CD14-positive monocyte (primary cell): ENCODE results near the gene PDIA5. TPM values are rescaled to one million over a fixed set of nuclear protein-coding genes. Genes with fewer than 3 reads are reported as not detected.

Experiments
- DNase-seq, 3 donors: peaks; one replicate each; pipeline ENCODE4 v3.0.0-alpha.2; 2011 to 2022
- H2AFZ ChIP-seq: 2 replicates; pipeline ENCODE4 v1.6.0; 2012; ENCODE audit warnings: mild to moderate bottlenecking, low read depth, low read length, inconsistent platforms; ENCODE audit not compliant: insufficient read depth, poor library complexity, severe bottlenecking
- H3K27ac ChIP-seq, 2 donors: 1 replicate in 1 of 2; 2 replicates in 1 of 2; pipeline ENCODE4 v1.5.1; 2012 to 2013; ENCODE audit warnings: low read length in 2 of 2, control low read depth in 1 of 2, inconsistent platforms in 1 of 2, low read depth in 1 of 2, mild to moderate bottlenecking in 1 of 2
- H3K27me3 ChIP-seq, 2 donors: one replicate each; pipeline versions ENCODE4 v1.6.0 to v1.6.1; 2011 to 2013; ENCODE audit warnings: low read length in 2 of 2; ENCODE audit not compliant: control insufficient read depth in 2 of 2, insufficient read depth in 2 of 2
- H3K36me3 ChIP-seq, 2 donors: replicated peaks in 1 of 2; 1 replicate in 1 of 2; 2 replicates in 1 of 2; pipeline versions ENCODE4 v1.5.1 to v1.6.1; 2012 to 2013; ENCODE audit warnings: low read length in 2 of 2, control low read depth in 1 of 2, inconsistent platforms in 1 of 2, mild to moderate bottlenecking in 1 of 2; ENCODE audit not compliant: insufficient read depth in 2 of 2, control insufficient read depth in 1 of 2
- H3K4me1 ChIP-seq, 2 donors: 1 replicate in 1 of 2; 2 replicates in 1 of 2; pipeline versions ENCODE4 v1.5.1 to v1.6.1; 2012 to 2013; ENCODE audit warnings: low read length in 2 of 2, control low read depth in 1 of 2, inconsistent platforms in 1 of 2, mild to moderate bottlenecking in 1 of 2, moderate library complexity in 1 of 2; ENCODE audit not compliant: insufficient read depth in 2 of 2, control insufficient read depth in 1 of 2
- H3K4me2 ChIP-seq: replicated peaks from 2 replicates; pipeline ENCODE3; 2012; ENCODE audit warnings: low read length, moderate library complexity, mild to moderate bottlenecking; ENCODE audit not compliant: poor library complexity, severe bottlenecking; ENCODE audit errors: extremely low read depth
- H3K4me3 ChIP-seq, 3 experiments: fragments of 200-600 bp in 1 of 3; sonication (generic) in 1 of 3; replicated peaks in 1 of 3; 1 replicate in 2 of 3; 2 replicates in 1 of 3; pipeline ENCODE4 v1.5.1; 2011 to 2013; ENCODE audit warnings: low read length in 3 of 3, mild to moderate bottlenecking in 3 of 3, control low read depth in 2 of 3, low read depth in 2 of 3, inconsistent platforms in 1 of 3, moderate library complexity in 1 of 3
- H3K79me2 ChIP-seq: 2 replicates; pipeline ENCODE4 v1.6.0; 2012; ENCODE audit warnings: mild to moderate bottlenecking, control low read depth, inconsistent platforms, low read length, moderate library complexity; ENCODE audit not compliant: insufficient read depth
- H3K9ac ChIP-seq: 2 replicates; pipeline ENCODE4 v1.6.0; 2017; ENCODE audit warnings: low read length, mild to moderate bottlenecking; ENCODE audit not compliant: insufficient read depth, poor library complexity, severe bottlenecking
- H3K9me3 ChIP-seq, 2 donors: replicated peaks in 1 of 2; 1 replicate in 1 of 2; 2 replicates in 1 of 2; pipeline versions ENCODE4 v1.5.1 to v1.6.1; 2012 to 2013; ENCODE audit warnings: low read length in 2 of 2, control low read depth in 1 of 2; ENCODE audit not compliant: control insufficient read depth in 1 of 2, insufficient read depth in 1 of 2
- H4K20me1 ChIP-seq: 2 replicates; pipeline ENCODE4 v1.6.0; 2012; ENCODE audit warnings: mild to moderate bottlenecking, low read length, control low read depth, moderate library complexity; ENCODE audit not compliant: insufficient read depth
- H3K27ac Mint-ChIP-seq, 7 donors: one replicate each; pipeline ENCODE4 v1.8.0; 2020; ENCODE audit warnings: mild to moderate bottlenecking in 7 of 7, mixed read lengths in 7 of 7, moderate library complexity in 6 of 7, inconsistent platforms in 2 of 7
- H3K27me3 Mint-ChIP-seq, 3 donors: one replicate each; pipeline ENCODE4 v1.8.0; 2021 to 2022; ENCODE audit warnings: low read depth in 3 of 3, mild to moderate bottlenecking in 3 of 3, mixed read lengths in 3 of 3, moderate library complexity in 3 of 3, inconsistent platforms in 1 of 3
- H3K36me3 Mint-ChIP-seq, 2 donors: one replicate each; pipeline ENCODE4 v1.8.0; 2020; ENCODE audit warnings: mixed read lengths in 2 of 2, inconsistent platforms in 1 of 2, mild to moderate bottlenecking in 1 of 2
- H3K4me1 Mint-ChIP-seq: one replicate; pipeline ENCODE4 v1.8.0; 2020; ENCODE audit warnings: mild to moderate bottlenecking, mixed read lengths
- H3K4me3 Mint-ChIP-seq, 2 donors: one replicate each; pipeline ENCODE4 v1.8.0; 2020; ENCODE audit warnings: mild to moderate bottlenecking in 2 of 2, mixed read lengths in 2 of 2, moderate library complexity in 1 of 2
- H3K9me3 Mint-ChIP-seq, 7 donors: one replicate each; pipeline ENCODE4 v1.8.0; 2020 to 2022; ENCODE audit warnings: mixed read lengths in 7 of 7, mild to moderate bottlenecking in 6 of 7, moderate library complexity in 6 of 7, inconsistent platforms in 2 of 7
- WGBS: methylation state at CpG from one replicate; pipeline ENCODE4 v1.1.5; 2013; ENCODE audit warnings: missing lambda C conversion rate; ENCODE audit not compliant: insufficient coverage; 5-methylcytosine and 5-hydroxymethylcytosine counted together
- intact Hi-C, 2 donors: fragments of 100-400 bp; cut with micrococcal nuclease; formaldehyde crosslinking; loops; one replicate each; pipeline versions ENCODE4 v1.15.0 to v1.15.1; 2023
- polyA plus RNA-seq, 3 donors: library from polyadenylated mRNA; depleted of rRNA in 1 of 3; unstranded in 2 of 3; stranded (reverse) in 1 of 3; fragments of 300-500 nt in 2 of 3; fragments of >200 nt in 1 of 3; fragmentation: Illumina TruSeq in 2 of 3; gene quantifications; 1 replicate in 2 of 3; 2 replicates in 1 of 3; pipeline ENCODE4 v1.2.3, GENCODE V29; 2012 to 2021
- TF ChIP-seq, protein P1 (sequence below): fragments of 200-600 bp; IDR thresholded peaks from one replicate; pipeline ENCODE4 v1.8.0; 2022; ENCODE audit warnings: antibody characterized with exemption, mild to moderate bottlenecking

PDIA5 gene
- polyA plus RNA-seq, 3 donors = 7.1 to 10.0 (median 9.2) TPM

DNA sequence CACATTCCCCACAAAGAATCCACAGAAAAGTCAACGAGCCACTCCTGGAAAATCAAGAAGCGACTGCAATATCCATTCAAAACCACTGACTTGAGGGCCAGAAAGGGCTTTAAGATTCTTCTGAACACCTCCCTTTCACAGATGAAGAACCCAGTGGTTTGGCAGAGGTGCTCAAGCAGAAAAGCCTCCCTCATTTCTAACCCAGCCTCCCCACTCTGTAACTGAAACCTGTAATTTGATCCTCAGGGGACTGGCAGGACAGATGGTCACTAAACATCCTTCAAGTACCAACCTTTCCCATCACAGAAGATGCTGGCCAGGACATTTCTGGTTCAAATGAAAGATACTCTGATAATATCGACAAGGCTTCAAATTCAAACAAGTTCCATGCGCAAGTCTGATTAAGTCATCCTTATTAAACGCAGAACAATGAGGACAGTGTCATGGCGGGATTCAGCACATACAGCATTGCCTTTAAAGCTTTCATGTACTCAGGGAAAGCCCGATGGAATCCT is 44.8 kb upstream of the PDIA5 start:
- no peak overlapping the region for H2AFZ ChIP-seq
- H3K9me3 ChIP-seq = peaks cover 0 to 16% of the 10 kb centered on the region in 2 donors
- no peak overlapping the region for H3K4me3 Mint-ChIP-seq
- H3K79me2 ChIP-seq = no peaks in the 10 kb centered on the region
- no peak for DNase-seq
- intact Hi-C loops = no loop called here
- H3K36me3 ChIP-seq = no peaks in the 10 kb centered on the region
- peaks cover 0 to 14% (median 10%) of the 10 kb centered on the region in 7 donors for H3K9me3 Mint-ChIP-seq
- no peak overlapping the region for H3K9ac ChIP-seq
- peaks cover 12% of the 10 kb centered on the region for H3K4me1 Mint-ChIP-seq
- no peak overlapping the region for H3K4me2 ChIP-seq
- TF ChIP-seq, protein P1, sequence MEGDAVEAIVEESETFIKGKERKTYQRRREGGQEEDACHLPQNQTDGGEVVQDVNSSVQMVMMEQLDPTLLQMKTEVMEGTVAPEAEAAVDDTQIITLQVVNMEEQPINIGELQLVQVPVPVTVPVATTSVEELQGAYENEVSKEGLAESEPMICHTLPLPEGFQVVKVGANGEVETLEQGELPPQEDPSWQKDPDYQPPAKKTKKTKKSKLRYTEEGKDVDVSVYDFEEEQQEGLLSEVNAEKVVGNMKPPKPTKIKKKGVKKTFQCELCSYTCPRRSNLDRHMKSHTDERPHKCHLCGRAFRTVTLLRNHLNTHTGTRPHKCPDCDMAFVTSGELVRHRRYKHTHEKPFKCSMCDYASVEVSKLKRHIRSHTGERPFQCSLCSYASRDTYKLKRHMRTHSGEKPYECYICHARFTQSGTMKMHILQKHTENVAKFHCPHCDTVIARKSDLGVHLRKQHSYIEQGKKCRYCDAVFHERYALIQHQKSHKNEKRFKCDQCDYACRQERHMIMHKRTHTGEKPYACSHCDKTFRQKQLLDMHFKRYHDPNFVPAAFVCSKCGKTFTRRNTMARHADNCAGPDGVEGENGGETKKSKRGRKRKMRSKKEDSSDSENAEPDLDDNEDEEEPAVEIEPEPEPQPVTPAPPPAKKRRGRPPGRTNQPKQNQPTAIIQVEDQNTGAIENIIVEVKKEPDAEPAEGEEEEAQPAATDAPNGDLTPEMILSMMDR = no peak
- H3K27ac Mint-ChIP-seq = no peak overlapping the region
- no peak overlapping the region for H3K27ac ChIP-seq
- WGBS = 96% methylated on average over 5 of the region's 7 CpGs
- peaks cover 11 to 12% of the 10 kb centered on the region in 2 donors for H3K4me1 ChIP-seq
- no peaks in the 10 kb centered on the region for H4K20me1 ChIP-seq
- H3K27me3 ChIP-seq = peaks cover 34 to 64% of the 10 kb centered on the region in 2 donors
- no peak overlapping the region for H3K4me3 ChIP-seq
- H3K27me3 Mint-ChIP-seq = peaks cover 16 to 61% (median 39%) of the 10 kb centered on the region in 3 donors
- H3K36me3 Mint-ChIP-seq = peaks cover 7 to 13% of the 10 kb centered on the region in 2 donors

DNA sequence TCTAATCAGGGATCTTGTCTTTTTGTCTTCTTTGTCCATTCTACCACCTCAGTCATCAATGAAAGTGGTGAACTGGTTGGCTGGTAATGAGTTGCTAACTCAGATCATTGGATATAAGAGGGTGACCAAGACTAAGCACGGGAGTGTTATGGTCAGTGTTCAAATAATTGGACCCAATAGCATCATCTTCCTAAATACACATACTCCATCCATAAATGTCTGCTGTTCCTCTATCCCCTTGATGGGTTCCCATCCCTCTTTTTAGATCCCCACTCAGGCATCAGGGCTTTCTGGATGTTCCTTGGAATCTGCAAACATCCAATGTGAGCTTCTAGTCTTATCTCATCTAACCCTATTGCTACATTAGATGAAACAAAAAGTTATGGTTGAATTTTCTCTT is 42.8 kb upstream of the PDIA5 start:
- Mint-ChIP-seq H3K27ac (no peak overlapping the region), H3K4me3 (peak overlapping the region in 1 of 2 donors; percentile 49)

More for the DNA sequence above, 42.8 kb upstream of the PDIA5 start:
- TF ChIP-seq, protein P1 = no peak
- Histone ChIP-seq H3K4me1 (peaks cover 22 to 27% of the 10 kb centered on the region in 2 donors), H3K27me3 (peaks cover 46 to 76% of the 10 kb centered on the region in 2 donors), H3K9ac (no peak overlapping the region), H3K4me3 (no peak overlapping the region), H3K9me3 (peaks cover 0 to 16% of the 10 kb centered on the region in 2 donors), H3K36me3 (no peaks in the 10 kb centered on the region), H3K27ac (no peak overlapping the region), H3K4me2 (no peak overlapping the region), H2AFZ (no peak overlapping the region), H3K79me2 (no peaks in the 10 kb centered on the region), H4K20me1 (no peaks in the 10 kb centered on the region)
- H3K9me3 Mint-ChIP-seq = peaks cover 0 to 21% (median 11%) of the 10 kb centered on the region in 7 donors
- H3K4me1 Mint-ChIP-seq = peaks cover 23% of the 10 kb centered on the region
- intact Hi-C loops = no loop called here
- WGBS = no CpG with 5 or more reads among the region's 1 CpG
- peaks cover 16 to 55% (median 41%) of the 10 kb centered on the region in 3 donors for H3K27me3 Mint-ChIP-seq
- DNase-seq = no peak
- peaks cover 7 to 16% of the 10 kb centered on the region in 2 donors for H3K36me3 Mint-ChIP-seq
